ENCODE results near the gene METTL16.
A peak's percentile ranks its signal among the peaks of the same experiment; 100 is the strongest.
"Not testable (repeated sequence)": the region's sequence is repeated elsewhere in the genome, so short reads cannot be mapped to it uniquely, and the experiment has no call there.

Gene METTL16

DNA sequence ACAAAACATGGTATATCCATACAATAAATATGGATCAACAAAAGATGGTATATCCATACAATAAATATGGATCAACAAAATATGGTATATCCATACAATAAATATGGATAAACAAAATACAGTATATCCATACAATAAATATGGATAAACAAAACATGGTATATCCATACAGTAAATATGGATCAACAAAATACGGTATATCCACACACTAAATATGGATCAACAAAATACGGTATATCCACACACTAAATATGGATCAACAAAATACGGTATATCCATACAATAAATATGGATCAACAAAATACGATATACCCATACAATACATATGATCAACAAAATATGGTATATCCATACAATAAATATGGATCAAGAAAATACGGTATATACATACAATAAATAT, 8.1 kb downstream of the METTL16 start:
- no peak overlapping the region for H3K27ac ChIP-seq

DNA sequence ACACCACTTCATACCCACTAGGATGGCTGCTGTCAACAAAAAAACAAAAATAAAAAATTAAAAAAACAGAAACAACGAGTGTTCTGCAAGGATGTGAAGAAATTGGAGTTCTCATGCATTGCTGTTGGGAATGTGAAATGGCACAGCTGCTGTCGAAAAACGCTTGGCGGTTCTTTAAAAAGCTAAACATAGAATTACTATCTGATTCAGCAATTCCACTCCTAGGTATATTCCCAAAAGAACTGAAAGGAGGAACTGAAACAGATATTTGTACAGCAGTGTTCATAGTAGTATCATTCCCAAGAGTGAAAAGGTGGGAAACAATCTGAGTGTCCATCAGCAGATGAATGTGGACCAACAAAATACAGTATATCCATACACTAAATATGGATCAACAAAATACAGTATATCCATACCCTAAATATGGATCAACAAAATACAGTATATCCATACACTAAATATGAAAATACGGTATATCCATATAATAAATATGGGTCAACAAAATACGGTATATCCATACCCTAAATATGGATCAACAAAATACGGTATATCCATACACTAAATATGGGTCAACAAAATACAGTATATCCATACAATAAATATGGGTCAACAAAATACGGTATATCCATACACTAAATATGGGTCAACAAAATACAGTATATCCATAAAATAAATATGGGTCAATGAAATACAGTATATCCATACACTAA, 8.7 kb downstream of the METTL16 start:
- no peak overlapping the region for H3K27ac ChIP-seq
- no peak for DNase-seq (ENCODE audit: low read depth, low spot score)

More for the DNA sequence above, 8.1 kb downstream of the METTL16 start:
- DNase-seq (ENCODE audit: low read depth, low spot score): no peak

DNA sequence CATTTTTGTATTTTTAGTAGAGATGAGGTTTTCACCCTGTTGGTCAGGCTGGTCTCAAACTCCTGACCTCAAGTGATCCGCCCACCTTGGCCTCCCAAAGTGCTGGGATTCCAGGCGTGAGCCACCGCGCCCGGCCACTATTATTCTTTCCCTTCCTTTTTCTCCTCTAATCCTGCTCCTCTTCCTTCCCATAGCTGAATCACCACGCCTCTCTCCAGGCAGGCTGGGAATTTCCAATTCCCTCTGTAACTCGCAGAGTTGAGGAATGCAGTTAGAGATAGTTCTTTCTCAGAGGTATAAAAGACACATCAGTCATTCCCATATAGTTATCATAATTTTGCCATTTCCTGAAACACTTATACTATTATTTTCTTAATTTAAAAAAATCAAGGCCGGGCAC, 11.2 kb downstream of the METTL16 start:
- no peak for DNase-seq (ENCODE audit: low read depth, low spot score)

DNA sequence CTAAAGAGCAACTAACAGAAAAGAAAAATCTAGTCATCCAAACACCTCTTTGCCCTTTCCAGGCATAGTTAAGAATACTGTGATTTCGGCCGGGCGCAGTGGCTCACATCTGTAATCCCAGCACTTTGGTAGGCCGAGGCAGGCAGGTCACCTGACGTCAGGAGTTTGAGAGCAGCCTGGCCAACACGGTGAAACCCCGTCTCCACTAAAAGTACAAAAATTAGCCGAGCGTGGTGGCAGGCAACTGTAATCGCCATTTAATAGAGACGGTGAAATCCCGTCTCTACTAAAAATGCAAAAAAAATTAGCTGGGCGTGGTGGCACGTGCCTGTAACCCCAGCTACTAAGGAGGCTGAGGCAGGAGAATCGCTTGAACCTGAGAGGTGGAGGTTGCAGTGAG, 22.4 kb downstream of the METTL16 start:
- DNase-seq (ENCODE audit: low read depth, low spot score); H3K27ac ChIP-seq: not testable (repeated sequence)

More for the DNA sequence above, 11.2 kb downstream of the METTL16 start:
- H3K27ac ChIP-seq: no peak overlapping the region

DNA sequence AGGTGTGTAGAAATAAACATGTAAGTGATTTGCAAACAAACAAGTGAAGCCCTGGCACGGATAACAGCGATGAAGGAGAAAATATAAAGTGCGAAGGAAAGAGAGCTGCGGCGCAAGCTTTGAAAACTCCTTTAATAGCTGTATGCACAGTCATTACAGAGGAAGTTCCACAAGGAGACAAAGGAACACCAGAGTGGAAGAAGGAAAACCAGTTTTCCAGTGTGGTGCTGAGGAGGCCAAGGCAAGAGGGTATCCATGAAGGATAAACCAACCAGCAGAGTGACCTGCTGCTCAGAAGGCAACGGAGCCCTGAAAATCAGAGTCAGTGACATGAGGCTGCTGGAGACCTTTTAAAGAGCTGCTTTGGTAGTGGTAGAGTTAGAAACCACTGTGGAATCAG, 24.4 kb downstream of the METTL16 start:
- DNase-seq (ENCODE audit: low read depth, low spot score): no peak
- H3K27ac ChIP-seq: peak overlapping the region; percentile 69

DNA sequence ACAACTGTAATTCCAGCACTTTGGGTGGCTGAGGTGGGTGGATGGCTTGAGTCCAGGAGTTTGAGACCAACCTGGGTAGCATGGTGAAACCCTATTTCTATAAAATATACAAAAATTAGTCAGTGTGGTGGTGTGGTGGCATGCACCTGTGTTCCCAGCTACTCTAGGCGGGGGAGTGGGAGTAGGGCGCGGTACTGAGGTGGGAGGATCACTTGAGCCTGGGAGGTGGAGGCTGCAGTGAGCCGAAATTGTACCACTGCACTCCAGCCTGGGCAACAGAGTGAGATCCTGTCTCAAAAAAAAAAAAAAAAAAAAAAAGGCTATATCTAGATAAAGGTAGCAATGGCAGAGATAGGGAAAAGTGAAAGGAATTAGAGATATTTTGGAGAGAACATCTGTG, 25.0 kb downstream of the METTL16 start:
- DNase-seq (ENCODE audit: low read depth, low spot score): not testable (repeated sequence)
- H3K27ac ChIP-seq: peak overlapping the region; percentile 69

DNA sequence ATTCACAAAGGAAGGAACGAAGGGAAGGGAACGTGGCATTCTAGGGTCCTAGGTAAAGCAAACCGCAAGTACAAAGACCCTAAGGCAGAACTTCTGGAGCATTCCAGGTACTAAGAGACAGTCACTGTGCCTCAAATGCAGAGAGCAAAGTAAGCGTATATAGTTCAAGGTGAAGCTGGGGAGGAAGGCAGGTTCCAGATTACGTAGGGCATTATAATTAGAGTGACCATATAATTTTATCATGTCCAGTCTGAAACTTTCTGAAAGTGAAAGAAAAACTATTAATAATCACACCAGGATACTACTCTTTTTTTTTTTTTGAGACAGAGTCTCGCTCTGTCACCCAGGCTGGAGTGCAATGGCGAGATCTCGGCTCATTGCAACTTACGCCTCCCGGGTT, 25.7 kb downstream of the METTL16 start:
- peak overlapping the region; percentile 69 for H3K27ac ChIP-seq
- no peak for DNase-seq (ENCODE audit: low read depth, low spot score)

DNA sequence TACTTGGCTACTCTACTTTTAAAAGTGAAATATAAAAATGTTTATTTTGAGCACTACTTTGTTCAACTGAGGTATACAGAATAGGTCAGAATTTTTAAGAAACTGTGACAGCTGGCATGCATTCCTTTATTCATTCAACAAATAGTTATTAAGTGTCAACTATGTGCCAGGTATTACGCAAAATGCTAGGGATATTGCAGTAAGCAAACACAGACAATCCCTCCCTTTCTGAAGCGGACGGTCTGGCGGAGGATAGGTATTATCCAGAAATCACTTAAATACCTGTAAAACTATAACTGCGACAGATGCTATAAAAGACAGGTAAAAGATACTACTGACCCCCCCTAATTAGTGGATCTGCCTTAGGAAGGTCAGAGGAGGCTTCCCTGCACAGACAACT, 26.1 kb downstream of the METTL16 start:
- H3K27ac ChIP-seq: peak overlapping the region; percentile 69
- DNase-seq (ENCODE audit: low read depth, low spot score): no peak

DNA sequence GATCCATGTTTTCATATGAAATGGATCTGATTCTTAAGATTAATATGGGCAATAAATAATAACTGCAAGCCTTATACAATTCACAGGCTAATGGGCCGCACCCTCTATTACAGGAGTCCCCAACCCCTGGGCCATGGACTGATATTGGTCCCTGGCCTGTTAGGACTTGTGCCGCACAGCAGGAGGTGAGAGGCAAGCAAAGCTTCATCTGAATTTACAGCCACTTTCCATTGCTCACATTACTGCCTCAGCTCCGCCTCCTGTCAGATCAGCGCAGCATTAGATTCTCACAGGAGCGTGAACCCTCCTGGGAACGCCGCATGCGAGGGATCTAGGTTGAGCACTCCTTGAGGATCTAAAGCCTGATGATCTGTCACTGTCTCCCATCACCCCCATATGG, 26.8 kb downstream of the METTL16 start:
- H3K27ac ChIP-seq: peak overlapping the region; percentile 69
- peak; percentile 46 for DNase-seq (ENCODE audit: low read depth, low spot score)

DNA sequence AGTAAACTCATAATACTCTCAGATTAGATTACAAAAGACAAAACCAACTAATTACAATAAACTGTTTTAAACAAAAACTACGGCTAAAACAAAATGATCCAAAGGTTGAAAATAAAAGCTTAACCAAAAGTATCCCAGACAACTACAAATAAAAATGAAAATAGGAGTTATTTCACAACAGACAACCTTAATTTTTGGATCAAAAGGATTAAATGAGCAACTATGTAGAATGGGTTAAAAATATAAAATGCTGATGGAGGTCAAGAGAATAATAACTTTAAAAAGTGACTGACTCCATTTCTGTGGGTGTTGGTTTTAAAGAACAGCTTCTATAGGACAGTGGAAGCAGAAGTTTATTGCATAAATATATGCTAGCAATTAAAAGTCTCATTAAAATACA, 28.6 kb downstream of the METTL16 start:
- no peak overlapping the region for H3K27ac ChIP-seq
- DNase-seq (ENCODE audit: low read depth, low spot score): no peak

DNA sequence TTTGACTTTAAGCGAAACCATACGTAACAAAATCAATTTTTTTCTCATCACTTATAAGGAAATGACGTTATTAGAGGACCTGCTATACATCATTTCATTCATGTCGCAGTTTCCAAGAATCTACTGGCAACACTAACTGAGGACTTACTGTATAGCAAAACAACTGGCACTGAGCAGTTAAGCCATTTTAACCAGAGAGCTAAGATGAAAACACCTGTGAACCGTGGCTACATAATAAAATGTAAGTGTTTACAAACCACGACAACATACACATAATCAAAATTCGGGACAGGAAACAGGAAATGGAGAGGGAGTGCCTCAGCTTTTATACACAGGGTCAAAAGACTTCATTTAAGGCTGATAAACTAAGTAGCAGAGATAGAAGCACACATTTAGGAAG, 29.5 kb downstream of the METTL16 start:
- H3K27ac ChIP-seq: no peak overlapping the region
- DNase-seq (ENCODE audit: low read depth, low spot score): no peak

DNA sequence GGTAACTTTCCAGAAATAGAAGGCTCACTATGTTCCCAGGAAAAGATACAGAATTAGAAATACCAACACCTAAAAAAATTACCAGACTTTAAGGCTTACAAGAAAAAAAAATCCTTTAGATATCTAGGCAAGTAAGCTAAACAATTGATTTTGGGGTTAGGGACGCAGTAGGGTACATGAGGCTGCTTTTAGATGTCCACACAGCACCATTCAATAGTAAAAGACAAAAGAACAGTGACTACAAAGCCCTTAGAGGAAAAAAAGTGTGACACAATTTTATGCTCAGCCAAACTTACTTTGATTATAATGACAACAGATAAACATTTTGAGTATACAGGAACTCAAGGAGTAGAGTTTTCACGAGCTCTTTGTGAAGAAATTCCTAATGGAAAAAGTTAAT, 29.9 kb downstream of the METTL16 start:
- no peak for DNase-seq (ENCODE audit: low read depth, low spot score)
- no peak overlapping the region for H3K27ac ChIP-seq

DNA sequence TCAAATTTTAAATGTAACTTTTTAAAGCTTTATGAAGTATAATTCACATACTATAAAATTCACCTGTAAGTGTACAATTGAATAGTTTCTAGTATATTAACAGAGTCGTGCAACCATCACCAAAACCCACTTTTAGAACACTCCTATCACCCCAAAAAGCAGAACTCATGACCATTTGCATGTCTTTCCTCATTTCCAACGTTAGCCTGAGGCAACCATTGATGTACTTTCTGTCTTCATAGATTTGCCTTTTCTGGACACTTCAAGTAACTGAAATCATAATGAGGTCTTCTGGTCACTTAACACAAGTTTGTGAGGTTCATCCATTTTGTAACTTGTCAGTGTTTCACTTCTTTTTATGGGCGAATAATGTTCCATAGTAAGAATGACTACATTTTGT, 33.2 kb downstream of the METTL16 start:
- no peak overlapping the region for H3K27ac ChIP-seq
- no peak for DNase-seq (ENCODE audit: low read depth, low spot score)

DNA sequence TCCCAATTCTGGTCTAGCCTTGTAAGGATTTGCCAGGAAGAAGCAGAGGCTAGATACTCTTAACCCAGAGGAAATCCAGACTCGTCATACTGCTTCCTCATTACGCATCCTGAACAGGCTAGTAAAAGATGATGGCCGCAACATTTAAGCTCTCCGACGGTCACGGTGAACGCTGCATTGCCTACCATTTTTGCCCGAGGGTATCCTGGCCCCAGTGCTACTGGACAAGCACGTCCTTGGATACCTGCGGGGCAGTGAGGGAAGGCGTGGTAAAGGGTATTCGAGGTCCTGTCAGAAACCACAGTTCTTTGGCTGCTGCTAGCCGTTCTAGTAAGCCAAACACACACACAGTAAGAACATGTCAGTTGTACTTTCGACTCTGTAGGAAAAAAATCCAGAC, 36.6 kb downstream of the METTL16 start:
- DNase-seq (ENCODE audit: low read depth, low spot score): no peak
- H3K27ac ChIP-seq: no peak overlapping the region

DNA sequence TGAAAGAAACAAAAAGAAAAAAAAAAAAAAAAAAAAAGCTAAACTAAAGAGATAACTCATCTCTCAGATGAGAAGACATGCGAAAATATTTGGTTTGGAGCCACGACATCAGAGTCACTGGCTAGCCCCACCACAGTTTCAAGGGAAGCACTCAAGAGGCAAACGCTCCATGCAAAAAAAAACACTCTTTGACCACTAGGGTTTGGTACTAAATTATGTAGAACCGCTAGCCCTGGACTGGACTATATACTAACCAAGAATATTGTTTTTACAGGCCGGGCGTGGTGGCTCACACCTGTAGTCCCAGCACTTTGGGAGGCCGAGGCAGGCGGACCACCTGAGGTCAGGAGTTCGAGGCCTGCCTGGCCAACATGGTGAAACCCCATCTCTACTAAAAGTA, 37.3 kb downstream of the METTL16 start:
- DNase-seq (ENCODE audit: low read depth, low spot score): no peak
- H3K27ac ChIP-seq: no peak overlapping the region

DNA sequence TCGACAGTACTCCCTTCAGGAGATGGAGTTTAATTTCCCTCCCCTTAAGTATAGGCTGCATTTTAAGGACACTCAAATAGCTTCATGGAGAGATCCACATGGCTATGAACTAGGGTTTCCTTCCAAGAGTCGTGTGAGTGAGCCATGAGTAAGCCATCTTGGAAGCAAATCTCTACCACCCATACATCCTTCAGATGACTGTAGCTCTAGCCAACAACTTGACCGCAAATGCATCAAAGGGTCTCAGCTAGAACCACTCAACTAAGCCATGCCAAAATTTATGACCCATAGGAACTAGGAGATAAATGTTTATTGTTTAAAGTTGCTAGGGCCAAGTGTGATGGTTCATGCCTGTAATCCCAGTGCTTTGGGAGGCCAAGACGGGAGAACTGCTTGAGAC, 43.4 kb downstream of the METTL16 start:
- no peak overlapping the region for H3K27ac ChIP-seq
- no peak for DNase-seq (ENCODE audit: low read depth, low spot score)

DNA sequence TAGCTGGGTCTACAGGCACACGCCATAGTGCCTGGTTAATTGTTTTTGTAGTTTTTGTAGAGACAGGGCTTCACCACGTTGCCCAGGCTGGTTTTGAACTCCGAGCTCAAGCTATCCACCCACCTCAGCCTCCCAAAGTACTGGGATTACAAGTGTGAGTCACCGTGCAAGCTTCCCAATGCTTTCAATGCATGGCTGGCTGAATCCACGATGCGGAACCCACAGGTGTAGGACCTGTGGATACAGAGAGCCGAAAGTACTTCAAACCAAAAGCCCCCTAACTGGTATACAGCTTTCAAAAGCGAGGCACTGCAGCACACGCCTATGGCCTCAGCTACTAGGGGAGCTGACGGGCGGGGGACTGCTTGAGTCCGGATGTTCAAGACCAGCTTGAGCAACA, 44.8 kb downstream of the METTL16 start:
- H3K27ac ChIP-seq: no peak overlapping the region
- no peak for DNase-seq (ENCODE audit: low read depth, low spot score)

DNA sequence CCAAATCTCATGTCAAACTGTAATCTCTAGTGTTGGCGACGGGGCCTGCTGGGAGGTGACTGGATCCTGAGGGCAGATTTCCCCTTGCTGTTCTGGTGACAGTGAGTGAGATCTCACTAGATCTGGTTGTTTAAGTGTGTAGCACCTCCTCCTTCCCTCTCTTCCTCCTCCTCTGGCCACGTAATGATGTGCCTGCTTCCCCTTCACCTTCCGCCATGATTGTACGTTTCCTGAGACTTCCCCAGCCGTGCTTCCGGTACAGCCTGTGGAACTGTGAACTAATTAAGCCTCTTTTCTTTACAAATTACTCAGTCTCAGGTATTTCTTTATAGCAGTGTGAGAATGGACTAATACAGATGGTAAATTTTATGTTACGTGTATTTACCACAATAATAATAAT, 49.2 kb downstream of the METTL16 start:
- no peak for DNase-seq (ENCODE audit: low read depth, low spot score)

DNA sequence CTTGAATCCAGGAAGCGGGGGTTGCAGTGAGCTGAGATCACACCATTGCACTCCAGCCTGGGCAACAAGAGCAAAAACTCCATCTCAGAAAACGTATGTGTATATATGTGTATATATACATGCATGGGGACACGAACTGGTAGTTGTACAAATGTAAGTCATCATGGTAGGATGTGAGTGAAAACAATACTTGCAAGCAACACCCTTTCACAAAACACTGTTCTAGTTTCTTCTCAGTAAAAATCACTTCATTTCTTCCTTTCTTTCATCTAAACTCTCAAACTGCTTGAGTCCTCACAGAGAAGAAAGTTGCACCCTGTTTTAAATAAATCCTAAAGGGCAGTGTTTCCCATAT, 51.8 kb downstream of the METTL16 start:
- DNase-seq (ENCODE audit: low read depth, low spot score): no peak
- peak overlapping the region; percentile 32 for H3K27ac ChIP-seq

More for the DNA sequence above, 49.2 kb downstream of the METTL16 start:
- H3K27ac ChIP-seq: no peak overlapping the region

DNA sequence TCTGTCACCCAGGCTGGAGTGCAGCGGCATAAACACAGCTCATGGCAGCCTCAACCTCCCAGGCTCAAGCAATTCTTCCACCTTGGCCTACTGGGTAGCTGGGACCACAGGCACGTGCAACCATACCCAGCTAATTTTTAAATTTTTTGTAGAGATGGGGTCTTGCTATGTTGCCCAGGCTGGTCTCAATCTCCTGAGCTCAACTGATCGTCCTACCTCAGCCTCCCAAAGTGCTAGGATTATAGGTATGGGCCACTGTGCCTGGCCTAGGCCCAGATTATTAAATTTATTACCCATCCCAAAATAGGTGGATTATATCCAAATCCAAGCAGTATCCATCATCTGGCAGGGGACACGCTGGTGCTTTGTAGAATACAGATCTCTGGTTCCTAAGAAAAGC, 53.8 kb downstream of the METTL16 start:
- DNase-seq (ENCODE audit: low read depth, low spot score): no peak
- no peak overlapping the region for H3K27ac ChIP-seq

DNA sequence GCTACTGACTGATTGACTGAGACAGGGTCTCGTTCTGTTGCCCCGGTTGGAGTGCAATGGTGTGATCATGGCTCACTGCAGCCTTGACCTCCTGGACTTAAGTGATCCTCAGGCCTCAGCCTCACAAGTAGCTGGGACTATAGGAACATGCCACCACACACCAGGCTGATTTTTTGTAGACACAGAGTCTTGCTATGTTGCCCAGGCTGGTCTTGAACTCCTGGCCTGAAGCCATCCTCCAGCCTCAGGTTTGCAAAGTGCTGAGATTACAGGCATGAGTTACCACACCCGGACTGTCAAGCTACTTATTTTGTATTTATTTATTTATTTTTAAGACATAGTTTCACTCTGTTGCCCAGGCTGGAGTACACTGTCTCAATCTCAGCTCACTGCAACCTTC, 55.2 kb downstream of the METTL16 start:
- DNase-seq (ENCODE audit: low read depth, low spot score): no peak
- H3K27ac ChIP-seq: no peak overlapping the region

DNA sequence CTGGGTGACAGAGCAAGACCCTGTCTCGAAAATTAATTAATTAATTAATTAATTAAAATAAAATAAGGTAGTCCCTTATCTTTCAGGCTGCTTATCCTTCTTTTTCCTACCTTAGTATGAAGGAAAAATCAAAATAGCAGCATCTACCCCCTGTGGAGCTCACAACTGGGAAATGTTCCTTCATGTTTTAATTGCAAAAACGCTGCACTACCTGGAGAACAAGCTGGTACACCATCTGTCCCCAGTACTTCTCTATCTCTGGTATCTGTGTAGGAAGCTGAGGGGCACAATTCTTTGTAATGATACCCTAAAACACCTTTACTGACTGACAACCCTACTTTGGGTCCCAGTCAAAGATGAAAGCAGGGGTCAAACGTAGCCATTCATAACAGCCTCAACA, 55.7 kb downstream of the METTL16 start:
- H3K27ac ChIP-seq: no peak overlapping the region
- DNase-seq (ENCODE audit: low read depth, low spot score): no peak

DNA sequence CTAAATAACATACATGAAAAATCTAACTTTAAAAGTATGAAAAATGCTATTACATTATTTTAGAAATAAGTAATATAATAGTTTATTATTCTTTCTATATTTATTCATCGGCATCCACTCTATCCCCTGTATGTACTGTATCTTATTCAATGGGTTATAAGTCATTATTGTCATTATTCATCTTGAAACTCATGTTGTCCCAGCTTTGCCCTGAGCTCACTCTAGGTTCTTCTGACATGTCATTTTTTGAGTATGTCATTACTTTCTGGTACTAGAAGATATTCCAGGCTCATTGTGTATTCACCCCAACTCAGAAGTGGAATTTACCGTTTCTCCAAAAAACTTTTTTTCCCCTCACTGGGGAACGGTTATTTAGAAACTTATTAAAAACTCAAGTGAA, 57.8 kb downstream of the METTL16 start:
- DNase-seq (ENCODE audit: low read depth, low spot score): no peak
- H3K27ac ChIP-seq: no peak overlapping the region
